Stimulated activated CD4-positive, alpha-beta T cell treated with anti-CD3 and anti-CD28 coated beads, Interleukin-15, amount 100 ng/mL, for 1 hour (primary cell): ENCODE data around the gene DNASE1L2.
A peak's percentile ranks its signal among the peaks of the same experiment; 100 is the strongest.
"Not testable (repeated sequence)": the region's sequence is repeated elsewhere in the genome, so short reads cannot be mapped to it uniquely, and the experiment has no call there.

Experiments used
- DNase-seq, 2 donors: peaks; one replicate each; pipeline ENCODE4 v3.0.0-alpha.2; 2020; ENCODE audit warnings: low read depth in 1 of 2, low spot score in 1 of 2

The DNASE1L2 gene

GRCh38 chr16:2267505-2267912, 31.3 kb downstream of the DNASE1L2 start:
- DNase-seq: not testable (repeated sequence)

- DNase-seq: peak; percentile 89 to 96
Observed at GRCh38 chr16:2267913-2268666, 31.8 kb downstream of the DNASE1L2 start, which contains the start of gene RNPS1. Gene RNPS1 (minus strand): TSS chr16:2268126. CDS start chr16:2264643, 3,483 bp downstream.

GRCh38 chr16:2270070-2270462, 33.8 kb downstream of the DNASE1L2 start:
- DNase-seq: no peak

GRCh38 chr16:2270588-2271470, 34.6 kb downstream of the DNASE1L2 start:
- no peak for DNase-seq

- no peak for DNase-seq
Observed at GRCh38 chr16:2271848-2272461, 35.7 kb downstream of the DNASE1L2 start.

GRCh38 chr16:2273484-2273883, 37.2 kb downstream of the DNASE1L2 start:
- no peak for DNase-seq

- DNase-seq: no peak
Observed at GRCh38 chr16:2273931-2274330, 37.7 kb downstream of the DNASE1L2 start.

GRCh38 chr16:2275476-2276367, 39.5 kb downstream of the DNASE1L2 start:
- DNase-seq: no peak

GRCh38 chr16:2276368-2277195, 40.3 kb downstream of the DNASE1L2 start:
- DNase-seq: no peak

- DNase-seq: no peak
Observed at GRCh38 chr16:2277466-2278271, 41.4 kb downstream of the DNASE1L2 start.

GRCh38 chr16:2278272-2278608, 42.0 kb downstream of the DNASE1L2 start:
- no peak for DNase-seq

GRCh38 chr16:2278956-2279800, 42.9 kb downstream of the DNASE1L2 start:
- DNase-seq: no peak

- no peak for DNase-seq
Observed at GRCh38 chr16:2280461-2280860, 44.2 kb downstream of the DNASE1L2 start.

- no peak for DNase-seq
Observed at GRCh38 chr16:2280981-2281542, 44.8 kb downstream of the DNASE1L2 start.

- DNase-seq: no peak
Observed at GRCh38 chr16:2282262-2282661, 46.0 kb downstream of the DNASE1L2 start.

- DNase-seq: no peak
Observed at GRCh38 chr16:2282866-2283555, 46.8 kb downstream of the DNASE1L2 start.
